D721Med (cell line): ENCODE results near the gene VPS18.

ENCODE experiments used
- DNase-seq: peaks from one replicate; pipeline ENCODE4 v3.0.0; 2011; ENCODE audit warnings: low spot score; ENCODE audit not compliant: insufficient read length
- FAIRE-seq: peaks from 2 replicates; lab custom pipeline; 2011; peaks lifted over from hg19 to GRCh38; lab: Jason Lieb, UNC
- CTCF ChIP-seq: IDR thresholded peaks from 2 replicates; pipeline ENCODE4 v1.5.1; 2012; ENCODE audit warnings: mild to moderate bottlenecking, control low read depth; ENCODE audit not compliant: insufficient read depth; ENCODE audit errors: missing control alignments

The VPS18 gene

GRCh38 chr15:40901053-40901443, 6.8 kb downstream of the VPS18 start:
- no peak for TF ChIP-seq CTCF
- FAIRE-seq (no peak), DNase-seq (no peak)

GRCh38 chr15:40902605-40903561, 8.6 kb downstream of the VPS18 start:
- TF ChIP-seq CTCF, result no peak
- no peak for DNase-seq
- no peak for FAIRE-seq

- DNase-seq (no peak), FAIRE-seq (no peak)
- no peak for TF ChIP-seq CTCF
Measured at GRCh38 chr15:40904552-40905201, 10.4 kb downstream of the VPS18 start.

DNA sequence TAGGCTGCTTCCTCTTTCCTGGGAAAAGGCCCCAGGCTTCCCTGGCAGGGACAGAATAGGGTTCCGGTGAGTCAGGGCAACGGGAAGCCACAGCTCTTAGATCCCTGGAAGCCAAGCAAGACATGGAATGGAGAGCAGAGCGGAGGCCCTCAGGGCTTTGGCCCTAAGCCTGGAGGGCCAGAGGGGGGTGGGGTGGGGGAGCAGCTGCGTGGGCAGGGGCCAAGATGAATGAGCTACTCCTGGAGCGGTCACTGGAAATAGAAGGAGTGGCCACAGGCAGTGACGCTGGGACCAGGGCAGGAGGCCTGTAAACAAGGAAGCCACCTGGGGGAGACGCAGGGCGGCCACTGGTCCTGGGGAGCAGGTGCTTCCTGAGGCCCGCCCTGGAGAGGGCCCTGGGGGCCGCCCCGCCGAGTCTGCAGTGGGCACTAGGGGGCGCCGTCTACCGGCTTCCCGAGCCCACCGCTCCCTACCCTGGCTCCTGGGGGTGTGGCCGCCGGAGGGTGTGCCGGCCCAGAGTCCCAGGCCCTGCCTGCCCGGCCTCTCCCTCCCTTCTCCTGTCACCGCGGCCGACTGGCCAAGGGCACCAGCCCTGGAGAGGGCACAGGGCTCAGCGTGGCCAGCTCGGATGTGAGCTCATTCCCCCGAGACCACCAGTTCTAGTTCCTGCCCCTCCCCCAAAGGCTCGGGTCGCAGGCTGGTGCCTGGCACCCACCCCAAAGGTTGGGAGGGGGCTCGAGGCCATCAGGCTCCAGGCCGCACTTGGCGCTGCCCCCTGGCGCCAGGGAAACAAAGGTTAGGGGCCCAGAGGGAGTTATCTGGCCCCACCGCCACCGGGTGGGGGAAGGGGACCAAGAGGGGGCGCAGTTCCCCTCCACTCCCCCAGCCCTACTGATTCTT, 12.1 kb downstream of the VPS18 start:
- TF ChIP-seq CTCF, result peak; percentile 61
- no peak for FAIRE-seq
- peak; percentile 71 for DNase-seq

DNA sequence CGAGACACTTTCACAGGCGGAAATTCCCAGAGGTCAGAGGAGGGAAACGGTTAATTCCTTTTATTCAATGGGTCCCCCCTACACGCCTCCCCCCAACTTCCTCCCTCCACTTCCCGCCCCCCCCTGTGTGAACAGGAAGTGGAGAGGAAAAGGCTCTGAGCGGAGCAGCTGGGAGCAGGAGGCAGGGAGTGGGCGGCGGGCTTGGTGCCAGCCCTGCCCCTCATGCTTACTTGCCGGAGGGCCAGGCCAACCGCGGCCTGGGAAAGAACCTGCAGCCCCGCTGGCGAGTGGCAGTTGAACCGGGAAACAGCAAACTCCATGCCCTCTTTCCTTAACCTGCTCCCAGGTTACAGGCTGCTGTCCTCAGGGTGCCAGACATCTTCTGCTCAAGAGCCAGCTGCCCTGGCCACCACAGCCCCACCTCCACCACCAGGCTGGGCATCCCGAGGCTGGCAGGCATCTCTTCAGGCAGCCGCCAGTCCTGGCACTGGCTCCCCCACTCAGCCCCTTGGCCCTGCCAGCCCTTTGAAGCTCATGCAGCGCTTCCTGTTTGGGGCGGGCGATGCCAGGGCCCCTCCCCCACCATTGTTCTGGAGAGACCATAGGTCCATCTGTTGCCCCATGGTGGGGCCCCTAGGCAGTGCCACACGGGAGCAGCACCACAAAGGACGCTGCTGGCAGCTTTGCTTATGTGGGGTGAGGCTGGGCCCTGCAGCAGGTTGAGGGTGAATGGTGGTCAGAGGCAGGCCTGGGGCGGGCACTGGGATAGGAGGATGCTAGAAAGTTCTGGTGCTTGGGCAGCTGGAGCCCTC, 12.9 kb downstream of the VPS18 start:
- no peak for TF ChIP-seq CTCF
- FAIRE-seq, result no peak
- no peak for DNase-seq

DNA sequence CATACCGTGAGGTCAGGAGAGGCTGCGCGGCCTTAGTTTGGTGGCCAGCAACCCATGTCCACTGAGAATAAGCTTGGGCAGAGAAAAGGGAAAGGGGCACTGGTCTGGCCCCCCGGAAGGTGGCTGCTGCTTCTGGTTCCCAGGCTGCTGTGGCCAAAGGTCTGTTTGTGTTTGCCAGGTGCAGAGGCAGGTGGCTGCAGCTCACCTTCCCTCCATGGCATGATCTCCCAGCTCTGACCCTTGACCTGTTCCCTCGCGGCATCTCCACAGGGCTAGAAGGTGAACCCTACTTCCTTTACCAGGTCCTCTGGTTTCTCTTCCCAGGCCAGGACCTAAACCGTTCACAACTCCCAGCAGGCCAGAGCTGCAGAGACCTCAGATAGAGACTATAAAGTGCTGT, 13.8 kb downstream of the VPS18 start:
- DNase-seq (no peak), FAIRE-seq (no peak)
- TF ChIP-seq CTCF, result no peak
